ENCODE data around the gene SLC35D1. TPM values are rescaled to one million over a fixed set of nuclear protein-coding genes. Genes with fewer than 3 reads are reported as not detected.

Gene SLC35D1
- total RNA-seq, 1 experiment from 2014 or later, result 3.8 TPM

- Histone ChIP-seq H3K4me2 (ENCODE audit: insufficient read depth, insufficient read length, low read length) (no peak overlapping the region), H3K14ac (ENCODE audit: insufficient read depth, low read length) (no peak overlapping the region), H3K4ac (ENCODE audit: low read depth, low read length) (no peak overlapping the region), H2AFZ (ENCODE audit: low read length) (no peak overlapping the region), H3T11ph (ENCODE audit: low read length) (no peak overlapping the region), H3K23me2 (ENCODE audit: insufficient read length, low read depth, low read length, poor library complexity, severe bottlenecking) (no peaks in the 10 kb centered on the region), H4K91ac (ENCODE audit: insufficient read length, low read depth, low read length) (no peak overlapping the region), H3K79me2 (ENCODE audit: insufficient read depth, low read length) (no peaks in the 10 kb centered on the region), H3K27ac (ENCODE audit: insufficient read length, low read depth, low read length) (no peak overlapping the region), H3K79me1 (ENCODE audit: insufficient read depth, low read depth, low read length, poor library complexity, severe bottlenecking) (no peaks in the 10 kb centered on the region), H3K9me3 (ENCODE audit: control insufficient read depth, low read depth, low read length) (no peaks in the 10 kb centered on the region), H2BK12ac (ENCODE audit: insufficient read length, low read depth, low read length) (no peak overlapping the region), H3K9ac (ENCODE audit: extremely low read depth, insufficient read length, low read length) (no peak overlapping the region), H3K56ac (ENCODE audit: insufficient read length, low read depth, low read length) (no peak overlapping the region), H3K23ac (ENCODE audit: insufficient read length, low read depth, low read length) (no peak overlapping the region), H2BK120ac (ENCODE audit: low read depth, low read length, poor library complexity, severe bottlenecking) (no peak overlapping the region), H2BK20ac (ENCODE audit: low read depth, low read length, poor library complexity, severe bottlenecking) (no peak overlapping the region), H3K18ac (ENCODE audit: insufficient read length, low read depth, low read length) (no peak overlapping the region), H3K27me3 (ENCODE audit: insufficient read depth, low read length) (no peaks in the 10 kb centered on the region), H4K5ac (ENCODE audit: insufficient read length, low read depth, low read length) (no peak overlapping the region), H2BK5ac (ENCODE audit: insufficient read length, low read length) (no peak overlapping the region), H2AK5ac (ENCODE audit: insufficient read length, low read length) (no peak overlapping the region), H4K20me1 (ENCODE audit: control insufficient read depth, insufficient read depth, insufficient read length) (no peaks in the 10 kb centered on the region), H4K8ac (replicated peaks; ENCODE audit: insufficient read length, low read depth, low read length) (no peak overlapping the region), H3K4me1 (ENCODE audit: insufficient read depth, low read length) (no peaks in the 10 kb centered on the region), H2BK15ac (ENCODE audit: low read depth, low read length) (no peak overlapping the region)
- Mint-ChIP-seq H3K9me3 (peaks cover 3 to 4% of the 10 kb centered on the region in 2 experiments; a peak in 3 of 5 replicates), H3K36me3 (ENCODE audit: insufficient read depth in 1 of 3, low read depth in 3 of 3) (peaks cover 0 to 4% (median 0%) of the 10 kb centered on the region in 3 experiments; a peak in 1 of 7 replicates), H3K4me3 (no peak overlapping the region), H3K27me3 (ENCODE audit: low read depth) (no peaks in the 10 kb centered on the region; the same call in 1 of the 2 replicates), H3K4me1 (peaks cover 0 to 4% of the 10 kb centered on the region in 2 experiments; a peak in 2 of 4 replicates), H3K27ac (no peak overlapping the region)
- WGBS (ENCODE audit: extremely low coverage, insufficient read length, low lambda C conversion rate), result no CpG with 5 or more reads among the region's 1 CpG
- TF ChIP-seq CTCF (conservative IDR thresholded peaks at IDR 0.05), result no peak
- DNase-seq, result no peak
These were observed 34.5 kb upstream of the SLC35D1 start for GRCh38 chr1:67088440-67088839.
